H1 (cell line): Measurements from ENCODE around the gene DUSP2. TPM values are rescaled to one million over a fixed set of nuclear protein-coding genes. Genes with fewer than 3 reads are reported as not detected.

ENCODE experiments used
- ASH2L ChIP-seq: fragments of 200-600, 300-600 bp; sonication (generic); IDR thresholded peaks from one replicate; pipeline ENCODE4 v1.7.1; 2017; ENCODE audit warnings: low read length
- BRCA1 ChIP-seq: IDR thresholded peaks from 2 replicates; pipeline ENCODE4 v1.6.1; 2012; ENCODE audit warnings: low read depth, low read length, improper control_type of control experiment
- EP300 ChIP-seq, 2 experiments: IDR thresholded peaks; 1 replicate in 1 of 2; 2 replicates in 1 of 2; pipeline ENCODE4 v1.6.1; 2011 to 2012; ENCODE audit warnings: low read depth in 2 of 2, low read length in 2 of 2, mild to moderate bottlenecking in 2 of 2, borderline replicate concordance in 1 of 2, inconsistent platforms in 1 of 2, moderate library complexity in 1 of 2
- EZH2 ChIP-seq: fragments of 200-600 bp; sonication (generic); IDR thresholded peaks from 2 replicates; pipeline ENCODE4 v1.7.1; 2012; ENCODE audit warnings: low read depth, mild to moderate bottlenecking, moderate library complexity, low read length, inconsistent platforms; ENCODE audit not compliant: severe bottlenecking
- MAFK ChIP-seq: IDR thresholded peaks from 2 replicates; pipeline ENCODE4 v1.6.1; 2012; ENCODE audit warnings: low read depth, mild to moderate bottlenecking, improper control_type of control experiment, low read length
- NRF1 ChIP-seq: IDR thresholded peaks from 2 replicates; pipeline ENCODE4 v1.6.1; 2011; ENCODE audit warnings: mild to moderate bottlenecking, low read depth, low read length, improper control_type of control experiment
- RAD21 ChIP-seq, 2 experiments: IDR thresholded peaks in 1 of 2; conservative IDR thresholded peaks in 1 of 2; 2 replicates each; pipeline ENCODE4 v1.6.1; 2011; ENCODE audit warnings: low read depth in 2 of 2, low read length in 2 of 2, improper control_type of control experiment in 1 of 2, inconsistent platforms in 1 of 2, mild to moderate bottlenecking in 1 of 2, moderate library complexity in 1 of 2
- RBBP5 ChIP-seq: IDR thresholded peaks from 2 replicates; pipeline ENCODE4 v1.7.1; 2012; ENCODE audit warnings: low read depth, mild to moderate bottlenecking, inconsistent platforms, low read length, moderate library complexity, borderline replicate concordance
- RFX5 ChIP-seq: IDR thresholded peaks from 2 replicates; pipeline ENCODE4 v1.6.1; 2011; ENCODE audit warnings: low read depth, low read length, improper control_type of control experiment, borderline replicate concordance
- SIN3A ChIP-seq, 2 experiments: IDR thresholded peaks in 1 of 2; conservative IDR thresholded peaks in 1 of 2; 2 replicates each; pipeline ENCODE4 v1.6.1; 2011 to 2012; ENCODE audit warnings: low read length in 2 of 2, improper control_type of control experiment in 1 of 2, low read depth in 1 of 2, mild to moderate bottlenecking in 1 of 2
- SIX5 ChIP-seq: IDR thresholded peaks from 2 replicates; pipeline ENCODE4 v1.6.1; 2011; ENCODE audit warnings: mild to moderate bottlenecking, low read depth, low read length
- TAF7 ChIP-seq: optimal IDR thresholded peaks from 2 replicates; pipeline ENCODE3; 2011; ENCODE audit warnings: low read depth, mild to moderate bottlenecking, inconsistent platforms, low read length, moderate library complexity, borderline replicate concordance
- TCF12 ChIP-seq: IDR thresholded peaks from 2 replicates; pipeline ENCODE4 v1.6.1; 2011; ENCODE audit warnings: low read depth, mild to moderate bottlenecking, low read length
- polyA plus RNA-seq, 7 experiments: library from polyadenylated mRNA; depleted of rRNA in 3 of 7; stranded (reverse) in 5 of 7; unstranded in 2 of 7; fragments of >200 nt in 5 of 7; fragments of 200-250 nt in 2 of 7; gene quantifications; 1 replicate in 5 of 7; 2 replicates in 1 of 7; 4 replicates in 1 of 7; pipeline versions ENCODE4 v1.2.1 to v1.2.3, GENCODE V29; 2011 to 2013; ENCODE audit warnings: missing spikeins in 2 of 7, mixed read lengths in 2 of 7
- total RNA-seq: library from RNA; stranded (reverse); fragmentation: NEBNext Ultra II Directional; extraction: Animal tissue kit (Norgen Biotek cat#: 25700); gene quantifications from 2 replicates; pipeline ENCODE4 v1.2.1, GENCODE V29; 2021
- TF ChIP-seq, protein P1 (sequence below): IDR thresholded peaks from 2 replicates; pipeline ENCODE4 v1.6.1; 2011; ENCODE audit warnings: low read depth, mild to moderate bottlenecking, low read length; ENCODE audit not compliant: insufficient read depth

Gene DUSP2
- total and polyA plus RNA-seq, 2 of the 8 experiments (the other 6 are each of a cell fraction or from before 2014, with no cell fraction given) = 10.1 to 10.4 TPM

DNA sequence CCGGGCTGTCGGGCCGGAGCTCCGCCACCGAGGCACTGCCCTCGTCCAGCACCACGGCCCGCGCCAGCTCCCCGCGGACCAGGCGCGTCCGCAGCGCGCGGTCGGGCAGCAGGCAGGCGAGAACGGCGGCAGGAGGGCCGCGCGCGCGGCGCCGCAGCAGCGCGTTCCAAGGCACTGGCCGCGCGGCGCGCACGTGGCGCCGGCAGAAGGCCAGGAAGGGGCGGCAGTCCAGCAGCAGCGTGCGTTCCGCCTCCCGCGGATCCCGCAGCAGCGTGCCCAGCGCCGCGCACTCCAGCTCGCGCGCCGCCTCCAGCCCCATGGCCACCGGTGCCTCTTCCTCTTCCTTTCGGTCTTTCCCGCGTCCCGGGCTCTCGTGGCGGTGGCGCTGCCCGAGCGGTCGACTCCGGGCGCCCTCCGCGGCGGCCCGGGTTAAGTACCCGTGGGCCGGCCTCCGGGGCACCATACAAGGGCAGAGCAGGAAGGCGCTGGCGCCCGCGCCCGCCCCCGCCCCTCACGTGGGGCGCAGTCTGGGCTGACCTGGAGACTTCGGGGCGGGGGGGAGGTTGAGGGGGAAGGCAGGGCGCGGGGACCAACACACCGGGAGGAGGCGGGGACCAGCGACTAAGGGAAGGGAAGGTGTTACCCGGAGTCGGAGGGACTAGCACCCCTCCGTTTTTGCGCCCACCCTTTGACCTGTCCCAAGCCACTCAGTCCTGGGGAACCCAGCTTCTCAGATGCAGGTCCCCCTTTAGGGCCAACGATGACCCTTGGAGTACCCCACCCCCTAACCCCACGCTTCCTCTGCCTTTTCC lies at the start of gene DUSP2 (continued):
- TF ChIP-seq EZH2 (peak; percentile 36), NRF1 (no peak), TCF12 (no peak), RAD21 (IDR thresholded peaks at IDR 0.05 in 1 of 2, conservative IDR thresholded peaks at IDR 0.05 in 1 of 2; ENCODE audit: low read depth in 2 of 2, low read length in 2 of 2) (no peak), MAFK (no peak), EP300 (IDR thresholded peaks at IDR 0.05; ENCODE audit: borderline replicate concordance in 1 of 2, low read depth in 2 of 2, low read length in 2 of 2) (no peak), BRCA1 (no peak), ASH2L (no peak), SIX5 (no peak), RBBP5 (peak; percentile 73; the same call in 1 of the 2 replicates), SIN3A (conservative IDR thresholded peaks at IDR 0.05 in 1 of 2, IDR thresholded peaks at IDR 0.05 in 1 of 2; ENCODE audit: low read depth in 1 of 2, low read length in 2 of 2) (0 out of 4 replicates have a peak, but pooled peaks of 1 of the 2 experiments have one; percentile 19), TAF7 (peak; percentile 53), RFX5 (no peak)
- TF ChIP-seq, protein P1, sequence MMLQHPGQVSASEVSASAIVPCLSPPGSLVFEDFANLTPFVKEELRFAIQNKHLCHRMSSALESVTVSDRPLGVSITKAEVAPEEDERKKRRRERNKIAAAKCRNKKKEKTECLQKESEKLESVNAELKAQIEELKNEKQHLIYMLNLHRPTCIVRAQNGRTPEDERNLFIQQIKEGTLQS = no peak
